Amniotic stem cell (primary cell): ENCODE data around the gene OR2H1.
"Not testable (repeated sequence)": the region's sequence is repeated elsewhere in the genome, so short reads cannot be mapped to it uniquely, and the experiment has no call there.

Experiments
- DNase-seq: peaks from one replicate; lab custom pipeline; 2025; lab: John Stamatoyannopoulos, UW

The OR2H1 gene

DNA sequence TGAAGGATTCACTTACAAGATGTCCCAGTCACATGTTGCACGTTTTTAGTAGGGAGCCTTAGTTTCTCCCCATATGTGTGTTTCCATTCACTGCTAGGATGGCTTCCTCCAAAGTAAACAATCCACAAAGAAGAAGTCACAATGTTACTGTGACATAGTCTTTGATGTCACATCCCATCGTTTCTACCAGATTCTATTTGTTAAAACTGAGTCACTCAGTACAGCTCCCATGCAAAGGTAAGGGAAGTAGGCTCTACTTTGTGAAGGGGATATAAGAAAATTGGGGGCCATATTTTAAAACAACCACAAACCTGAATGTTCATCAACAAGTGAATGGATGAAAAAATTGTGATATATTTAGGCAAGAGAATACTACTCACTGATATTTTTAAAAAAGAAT, at the start of gene OR2H1, which contains the start of gene OR11A1:
Gene OR2H1 (plus strand): TSS at position 185 of the 400 bp plus-strand sequence. CDS start 4,615 bp downstream, outside the sequence.
Gene OR11A1 (minus strand): TSS at position 101 of the 400 bp plus-strand sequence. CDS start 29,430 bp downstream, outside the sequence.
- no peak for DNase-seq

DNA sequence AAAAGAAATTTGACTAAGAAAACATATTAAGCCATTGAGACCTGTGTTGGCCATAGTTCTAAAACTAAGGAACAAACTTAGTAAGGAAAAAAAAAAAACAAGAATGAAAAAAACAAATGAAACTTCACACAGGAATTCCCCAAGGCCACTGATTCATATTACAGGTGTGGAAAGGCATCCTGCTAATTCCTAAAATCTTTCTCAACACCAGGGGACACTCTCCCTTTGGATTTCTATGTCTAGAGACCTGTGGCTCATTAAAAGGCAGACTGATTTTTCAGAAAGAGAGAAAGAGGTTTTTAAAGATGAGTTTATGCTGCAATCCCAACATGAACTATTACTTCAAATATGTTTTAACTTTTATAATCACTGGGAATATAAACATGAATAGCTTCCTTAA, 42.4 kb upstream of the OR2H1 start, which contains the start of gene OR12D1:
Gene OR12D1 (plus strand): TSS at position 341 of the 400 bp plus-strand sequence.
- no peak for DNase-seq

DNA sequence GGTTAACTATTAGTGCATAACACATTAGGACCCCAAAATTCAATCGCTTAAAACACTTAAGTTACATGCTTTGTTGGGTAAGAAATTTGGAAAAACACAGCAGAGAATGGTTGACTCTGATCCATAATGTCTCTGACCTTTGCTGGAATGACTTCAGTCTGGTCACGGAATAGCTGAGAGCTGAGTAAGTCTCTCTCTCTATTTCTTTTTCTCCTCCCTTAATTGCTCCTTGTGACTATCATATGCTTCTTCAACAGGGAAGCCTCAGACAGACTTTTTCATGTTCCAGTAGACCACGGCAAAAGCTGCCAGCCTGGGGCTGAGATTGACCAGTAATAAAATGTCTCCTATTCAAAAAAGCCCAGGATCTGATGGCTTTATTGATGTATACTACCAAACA, 37.4 kb upstream of the OR2H1 start:
- no peak for DNase-seq

DNA sequence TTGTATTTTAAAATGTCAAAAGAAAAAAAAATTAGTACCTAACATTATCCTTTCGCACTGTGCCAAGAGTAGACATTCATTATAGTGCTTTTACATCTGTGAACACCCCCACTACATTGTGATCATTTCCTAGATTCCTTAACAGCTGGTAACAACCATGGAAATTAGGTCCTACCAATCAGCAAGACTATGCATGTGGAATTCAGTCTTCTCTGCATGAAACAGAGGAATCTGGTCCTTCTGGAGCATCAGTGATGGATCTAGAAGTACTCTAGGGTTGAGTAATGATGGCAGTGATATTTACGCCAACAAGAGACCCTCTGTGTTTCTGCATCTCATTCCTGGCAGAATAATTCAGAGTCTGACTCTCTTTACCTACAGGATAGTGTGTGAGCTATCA, 32.8 kb upstream of the OR2H1 start:
- DNase-seq = no peak

DNA sequence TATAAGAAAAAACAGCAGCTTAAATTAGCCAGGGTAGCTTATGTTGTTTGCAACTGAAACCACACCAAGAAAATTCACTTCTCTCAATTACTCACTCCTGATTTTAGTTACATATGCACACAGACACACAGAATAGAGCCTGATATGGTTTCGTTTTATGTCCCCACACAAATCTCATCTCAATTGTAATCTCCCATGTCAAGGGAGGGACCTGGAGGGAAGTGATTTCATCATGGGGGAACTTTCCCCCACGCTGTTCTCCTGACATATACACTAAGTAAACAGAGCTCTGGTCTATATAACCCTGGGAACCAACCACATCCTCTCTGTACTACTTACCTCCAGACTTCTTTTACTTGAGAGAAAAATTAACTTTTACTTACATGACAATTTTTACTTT, 32.4 kb upstream of the OR2H1 start:
- DNase-seq = no peak

DNA sequence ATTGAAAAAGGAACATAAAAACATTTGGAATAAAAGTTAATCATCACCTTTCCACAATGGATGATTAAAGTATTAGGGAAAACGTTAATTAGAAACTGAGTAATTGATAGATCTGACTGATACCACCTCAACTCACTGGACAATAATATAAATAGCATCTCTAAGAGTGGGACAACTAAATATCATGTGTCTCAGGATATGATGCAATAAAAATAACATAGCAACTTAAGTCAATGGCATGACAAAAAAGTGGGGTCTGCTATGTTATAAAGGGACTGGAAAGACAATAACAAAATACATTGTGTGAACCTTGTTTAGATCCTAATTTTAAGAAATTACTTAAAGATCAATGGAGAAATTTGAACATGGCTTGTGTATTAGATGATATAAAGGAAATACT, 31.9 kb upstream of the OR2H1 start:
- DNase-seq = no peak

DNA sequence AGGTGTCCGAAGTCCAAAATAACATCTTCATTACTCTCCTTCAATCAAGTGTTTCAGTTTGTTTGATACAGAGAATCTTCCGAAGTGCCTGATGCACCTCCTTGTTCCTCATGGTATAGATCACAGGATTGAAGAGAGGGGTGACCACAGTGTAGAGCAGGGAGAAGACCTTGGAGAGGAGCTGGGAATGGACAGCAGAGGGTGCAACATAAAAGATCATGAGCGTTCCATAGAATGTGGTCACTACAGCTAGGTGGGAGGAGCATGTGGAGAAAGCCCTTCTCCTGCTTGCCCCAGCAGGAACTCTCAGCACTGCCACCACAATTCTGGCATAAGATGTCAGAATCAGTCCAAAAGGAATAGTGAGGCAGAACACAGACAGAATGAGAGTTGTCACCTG, 30.3 kb upstream of the OR2H1 start:
- DNase-seq = no peak

DNA sequence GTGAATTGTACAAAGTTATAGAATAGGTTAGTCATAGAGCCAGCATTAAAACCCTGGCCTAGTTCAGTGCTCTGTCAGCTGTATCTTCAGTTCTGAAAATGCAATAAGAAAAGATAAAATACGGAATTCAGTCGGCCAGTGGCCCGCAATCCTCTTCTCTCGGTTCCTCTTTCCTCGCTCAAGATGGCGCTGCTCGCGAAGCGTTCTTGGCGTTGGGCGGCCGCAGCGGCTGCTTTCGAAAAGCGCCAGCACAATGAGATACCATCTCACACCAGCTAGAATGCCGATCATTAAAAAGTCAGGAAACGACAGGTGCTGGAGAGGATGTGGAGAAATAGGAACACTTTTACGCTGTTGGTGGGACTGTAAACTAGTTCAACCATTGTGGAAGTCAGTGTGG, 20.2 kb upstream of the OR2H1 start:
- not testable (repeated sequence) for DNase-seq

DNA sequence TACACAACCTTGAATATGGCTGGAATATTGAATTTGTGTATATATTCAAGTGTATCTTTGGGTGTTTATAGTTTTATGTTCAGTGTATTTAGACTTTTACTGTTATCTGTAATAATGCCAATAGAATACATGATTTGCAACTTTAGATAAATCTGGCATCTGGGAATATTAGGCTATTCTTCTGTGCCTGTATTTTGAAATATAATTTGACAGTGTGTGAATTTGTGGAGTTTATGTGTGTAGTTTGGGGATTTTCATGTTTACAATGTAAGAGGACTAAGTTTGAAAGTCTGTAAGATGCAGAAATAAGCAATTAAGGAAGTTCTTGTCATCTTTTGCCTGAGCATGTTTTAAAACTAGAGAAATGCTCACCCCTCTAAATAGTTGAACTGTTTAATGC, 17.9 kb upstream of the OR2H1 start, which contains the start of gene OR10C1:
Gene OR10C1 (plus strand): TSS at position 301 of the 400 bp plus-strand sequence. CDS start 710 bp downstream, outside the sequence.
- no peak for DNase-seq

DNA sequence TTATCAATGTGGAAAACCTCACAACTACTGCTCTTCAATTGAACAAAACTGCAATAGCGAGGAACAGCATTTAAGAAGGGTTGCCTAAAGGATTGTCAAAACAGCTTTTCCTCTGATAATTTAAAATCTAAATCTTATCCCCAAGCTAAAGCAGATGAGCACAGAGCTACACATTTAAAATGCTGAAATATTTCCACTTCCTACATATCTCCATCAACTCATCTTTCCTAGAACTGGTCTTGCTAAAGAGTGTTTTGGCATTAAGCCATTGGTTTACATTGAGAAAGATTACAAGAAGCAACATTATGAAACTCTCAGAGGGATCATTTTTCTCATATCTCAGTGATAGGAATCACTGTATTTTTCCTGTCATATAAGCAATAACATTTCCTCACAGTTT, 14.2 kb upstream of the OR2H1 start:
- DNase-seq = no peak

DNA sequence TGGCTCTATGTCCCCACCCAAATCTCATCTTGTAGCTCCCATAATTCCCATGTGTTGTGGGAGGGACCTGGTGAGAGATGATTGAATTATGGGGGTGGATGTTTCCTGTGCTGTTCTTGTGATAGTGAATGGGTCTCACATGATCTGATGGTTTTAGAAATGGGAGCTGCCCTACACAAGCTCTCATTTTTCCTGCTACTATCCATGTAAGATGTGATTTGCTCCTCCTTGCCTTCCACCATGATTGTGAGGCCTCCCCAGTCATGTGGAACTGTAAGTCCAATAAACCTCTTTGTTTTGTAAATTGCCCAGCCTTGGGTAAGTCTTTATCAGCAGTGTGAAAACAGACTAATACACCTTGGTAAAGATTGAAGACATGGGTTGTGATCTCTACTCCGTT, 12.9 kb upstream of the OR2H1 start:
- not testable (repeated sequence) for DNase-seq

DNA sequence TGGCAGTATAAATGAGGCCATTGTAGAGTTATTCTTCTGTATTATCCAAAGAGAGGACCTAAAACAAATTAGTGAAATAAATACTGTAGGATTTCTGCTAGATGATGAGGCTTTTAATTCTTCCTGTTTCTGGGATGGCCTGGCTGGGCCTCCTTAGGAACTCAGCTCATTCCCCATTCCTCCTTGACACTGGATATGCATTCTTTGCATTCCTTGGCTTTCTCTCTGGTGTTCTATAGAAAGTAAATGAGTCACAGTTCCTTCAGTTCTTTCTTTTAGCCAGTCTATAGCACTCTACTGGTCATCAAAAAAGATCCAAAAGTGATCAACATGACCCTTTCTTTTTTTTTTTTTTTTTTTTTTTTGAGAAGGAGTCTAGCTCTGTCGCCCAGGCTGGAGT, 9.3 kb upstream of the OR2H1 start:
- no peak for DNase-seq

DNA sequence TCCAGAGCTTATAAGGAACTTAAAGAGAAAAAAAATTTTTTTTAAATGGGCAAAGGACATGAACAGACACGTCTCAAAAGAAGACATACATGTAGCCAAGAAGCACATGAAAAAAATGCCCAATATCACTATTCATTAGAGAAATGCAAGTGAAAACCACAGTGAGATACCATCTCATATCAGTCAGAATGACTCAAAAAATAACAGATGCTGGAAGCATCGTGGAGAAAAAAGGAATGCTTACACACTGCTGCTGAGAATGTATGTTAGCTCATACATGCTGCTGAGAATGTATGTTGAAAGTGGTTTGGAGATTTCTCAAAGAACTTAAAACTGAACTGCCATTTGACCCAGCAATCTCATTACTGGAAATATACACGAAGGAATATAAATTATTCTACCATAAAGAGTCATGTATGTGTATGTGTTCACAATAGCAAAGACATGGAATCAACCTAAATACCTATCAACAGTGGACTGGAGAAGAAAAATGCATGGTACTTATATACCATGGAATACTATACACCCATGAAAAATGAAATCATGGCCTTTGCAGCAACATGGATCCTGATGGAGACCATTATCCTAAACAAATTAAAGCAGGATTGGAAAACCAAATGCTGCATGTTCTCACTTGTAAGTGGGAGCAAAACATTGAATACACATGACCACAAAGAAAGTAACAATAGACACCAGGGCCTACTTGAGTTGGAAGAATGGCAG, 5.3 kb upstream of the OR2H1 start:
- DNase-seq = no peak

DNA sequence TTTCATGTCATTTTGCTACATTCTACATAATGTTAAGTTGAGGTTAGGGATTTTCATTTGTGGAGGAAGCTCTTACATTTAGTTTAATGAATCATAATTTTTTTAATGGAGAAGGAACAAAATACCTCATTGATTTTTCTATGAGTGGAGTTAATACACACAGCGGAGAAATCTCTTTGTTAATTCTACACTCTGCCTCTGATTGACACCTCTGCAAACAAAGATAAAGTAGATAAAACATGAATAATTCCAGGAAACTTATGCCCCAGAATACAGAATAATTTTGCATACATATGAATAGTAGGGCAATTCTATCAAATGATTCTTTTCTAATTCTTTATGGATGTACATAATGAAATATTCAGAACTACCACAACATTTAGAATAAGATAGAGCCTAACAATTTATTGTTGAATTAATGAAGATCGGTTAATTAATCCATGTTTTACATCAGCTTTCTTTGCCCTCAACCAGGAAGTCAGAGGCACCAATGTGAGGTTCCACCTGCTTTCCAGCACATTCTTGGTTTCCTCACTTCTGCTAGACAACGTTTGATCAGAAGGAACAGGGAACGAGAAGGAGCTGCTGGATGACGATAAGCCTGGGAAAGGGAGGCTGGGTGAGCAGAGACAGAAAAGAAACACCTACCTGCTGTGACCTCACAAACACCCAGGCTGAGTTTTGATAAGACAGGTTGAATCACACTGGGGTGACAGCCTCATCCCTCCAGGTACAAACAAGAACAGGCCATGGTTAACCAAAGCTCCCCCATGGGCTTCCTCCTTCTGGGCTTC, 4.3 kb downstream of the OR2H1 start:
- no peak for DNase-seq

DNA sequence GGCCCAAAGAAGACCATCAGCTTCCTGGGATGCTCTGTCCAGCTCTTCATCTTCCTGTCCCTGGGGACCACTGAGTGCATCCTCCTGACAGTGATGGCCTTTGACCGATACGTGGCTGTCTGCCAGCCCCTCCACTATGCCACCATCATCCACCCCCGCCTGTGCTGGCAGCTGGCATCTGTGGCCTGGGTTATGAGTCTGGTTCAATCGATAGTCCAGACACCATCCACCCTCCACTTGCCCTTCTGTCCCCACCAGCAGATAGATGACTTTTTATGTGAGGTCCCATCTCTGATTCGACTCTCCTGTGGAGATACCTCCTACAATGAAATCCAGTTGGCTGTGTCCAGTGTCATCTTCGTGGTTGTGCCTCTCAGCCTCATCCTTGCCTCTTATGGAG, 5.1 kb downstream of the OR2H1 start:
- DNase-seq = no peak

DNA sequence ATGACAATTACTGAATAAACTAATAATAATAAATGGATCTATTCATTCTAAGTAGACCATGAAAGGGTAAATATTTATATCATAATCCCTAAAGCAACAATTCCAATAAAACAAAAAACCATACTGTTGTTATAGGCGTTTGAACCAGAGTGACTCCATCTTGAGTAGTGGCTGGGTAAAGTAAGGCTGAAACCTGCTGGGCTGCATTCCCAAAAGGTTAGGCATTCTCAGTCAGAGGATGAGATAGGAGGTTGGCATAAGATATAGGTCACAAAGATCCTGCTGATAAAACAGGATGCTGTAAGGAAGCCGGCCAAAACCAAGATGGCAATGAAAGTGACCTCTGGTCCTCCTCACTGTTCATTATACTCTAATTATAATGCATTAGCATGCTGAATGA, 8.3 kb downstream of the OR2H1 start:
- DNase-seq = no peak

DNA sequence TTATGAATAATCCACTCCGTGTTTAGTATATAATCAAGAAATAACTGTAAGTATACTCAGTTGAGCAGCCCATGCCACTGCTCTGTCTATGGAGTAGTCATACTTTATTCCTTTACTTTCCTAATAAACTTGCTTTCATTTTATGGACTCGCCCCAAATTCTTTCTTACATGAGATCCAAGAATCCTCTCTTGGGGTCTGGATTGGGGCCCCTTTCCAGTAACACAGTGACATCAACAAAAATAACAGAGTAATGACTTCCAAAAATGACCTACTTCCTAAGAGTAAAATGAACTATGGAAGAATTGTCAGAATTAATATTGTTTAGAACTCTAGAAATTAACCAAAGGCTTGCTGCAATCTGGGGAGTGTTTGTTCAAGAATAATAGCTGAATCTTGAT, 8.8 kb downstream of the OR2H1 start:
- DNase-seq = no peak

DNA sequence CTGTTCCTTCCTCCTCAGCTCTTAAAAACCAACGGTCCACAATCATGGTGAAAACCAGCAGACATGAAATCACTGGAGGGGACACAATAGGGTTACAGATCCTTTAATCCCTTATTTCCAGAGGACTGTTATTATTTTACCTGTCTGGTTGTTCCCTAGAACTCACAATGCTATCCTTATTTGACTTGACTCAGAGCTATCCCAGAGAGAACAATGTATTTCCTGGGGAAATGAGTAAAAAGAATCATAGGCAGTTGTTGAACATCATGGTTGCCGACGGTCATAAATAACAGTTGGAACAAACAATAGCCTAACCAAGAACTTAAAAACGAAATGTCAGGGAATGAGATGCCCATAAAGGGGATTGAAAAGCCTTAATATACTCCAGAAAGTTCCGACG, 9.3 kb downstream of the OR2H1 start:
- DNase-seq = no peak

DNA sequence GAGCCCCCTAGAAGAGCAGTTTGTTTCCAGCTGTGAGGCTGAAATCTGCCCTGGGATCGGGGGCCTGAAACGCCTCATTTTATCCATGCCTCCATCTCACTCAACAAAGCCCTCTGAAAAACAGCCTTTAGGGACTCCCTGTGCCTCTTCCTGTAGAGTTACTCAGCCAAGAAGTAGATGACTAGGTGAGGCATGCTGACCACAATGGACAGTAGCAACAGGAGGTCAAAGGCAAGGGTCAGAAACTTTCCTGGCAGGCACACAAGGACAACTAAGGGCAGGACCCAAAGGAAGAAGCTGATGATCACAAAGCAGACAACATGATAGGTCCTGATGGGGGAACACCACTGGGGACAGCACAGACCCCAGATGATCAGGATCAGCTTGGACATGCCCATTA, 18.0 kb downstream of the OR2H1 start:
- no peak for DNase-seq

DNA sequence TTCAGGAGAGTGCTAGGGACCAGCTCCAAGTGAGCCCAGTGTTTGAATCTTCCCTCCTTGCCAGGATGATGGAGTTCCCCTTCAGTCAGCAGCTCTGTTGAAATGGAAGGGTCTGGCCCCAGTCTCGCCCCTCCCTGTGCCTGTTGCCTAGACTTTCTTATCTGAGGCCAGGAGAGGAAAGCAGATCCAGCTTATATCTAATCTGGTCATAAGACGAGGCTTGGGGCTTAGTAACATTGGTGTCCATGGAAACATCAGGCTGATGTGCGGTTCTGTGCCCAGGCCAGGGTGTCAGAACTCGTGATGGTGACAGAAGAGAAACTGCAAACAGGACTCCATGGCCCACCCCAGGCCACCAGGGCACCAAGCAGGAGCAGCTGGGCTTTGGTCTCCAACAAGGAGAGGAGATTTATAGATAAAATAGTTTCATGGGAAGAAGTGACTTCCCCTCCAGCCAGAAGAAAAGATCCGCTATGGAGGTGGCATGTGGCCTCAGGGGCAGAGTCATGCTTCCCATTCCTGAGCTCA, 21.0 kb downstream of the OR2H1 start:
- no peak for DNase-seq

DNA sequence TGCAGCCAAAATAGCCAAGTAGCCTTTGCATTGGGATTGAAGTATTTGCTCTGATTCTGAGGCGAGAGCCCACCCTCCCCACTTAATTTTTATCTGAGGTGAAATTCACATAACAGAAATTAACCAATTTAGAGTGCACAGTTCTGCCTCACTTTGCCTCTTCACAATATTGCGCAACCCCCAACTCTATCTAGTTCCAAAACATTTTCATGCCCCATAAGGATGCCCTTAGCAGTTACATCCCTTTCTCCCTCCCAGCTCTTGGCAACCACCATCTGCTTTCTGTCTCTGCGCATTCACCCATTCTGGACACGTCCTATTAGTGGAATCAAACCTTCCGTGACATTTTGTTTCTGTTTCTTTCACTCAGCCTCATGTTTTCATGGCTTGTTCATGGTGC, 21.8 kb downstream of the OR2H1 start:
- no peak for DNase-seq

DNA sequence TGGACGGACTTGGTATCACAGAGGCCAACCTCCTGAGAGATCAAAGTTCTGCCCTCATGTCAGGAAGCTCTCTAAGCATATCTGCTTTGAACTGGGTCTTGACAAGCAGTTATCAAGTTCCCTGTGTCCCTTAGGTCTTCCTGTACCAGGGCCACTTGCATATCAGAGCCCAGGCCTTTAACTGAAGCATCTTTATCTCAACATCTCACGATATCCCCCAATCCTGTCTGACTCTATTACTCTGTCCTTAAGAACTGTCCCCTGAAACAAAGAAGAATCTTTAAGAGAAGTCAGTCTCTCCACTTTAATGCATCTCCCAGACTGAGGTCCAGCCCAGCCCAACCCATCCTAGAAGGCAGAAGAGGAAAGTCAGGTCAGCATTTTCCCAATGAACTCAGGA, 22.6 kb downstream of the OR2H1 start:
- DNase-seq = no peak

DNA sequence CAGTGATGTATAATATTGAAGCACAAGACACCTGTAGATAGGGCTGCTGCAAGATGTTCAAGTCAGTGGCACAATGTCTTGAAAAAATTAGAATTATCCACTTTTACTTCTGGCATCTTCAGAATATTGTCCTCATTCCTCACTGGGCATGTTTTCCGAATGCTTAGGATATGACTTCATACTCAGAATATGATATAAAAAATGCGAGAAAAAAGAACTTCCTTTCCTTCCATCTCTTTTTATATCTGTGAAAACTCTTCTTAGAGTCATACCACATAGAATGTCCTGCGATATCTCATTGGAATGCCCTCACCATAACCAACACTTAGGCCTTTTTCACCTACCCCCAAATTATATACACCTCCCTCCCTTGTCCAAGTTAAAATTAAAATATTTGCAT, 26.2 kb downstream of the OR2H1 start:
- DNase-seq = no peak
